H1 (cell line): ENCODE results near the gene MYPN. TPM values are rescaled to one million over a fixed set of nuclear protein-coding genes. Genes with fewer than 3 reads are reported as not detected.

Experiments
- CTCF ChIA-PET: fragments of 300-600 bp; sonication (Branson Sonifier 250); formaldehyde crosslinking; loops from one replicate; lab custom pipeline; 2021; ENCODE audit not compliant: partially characterized antibody; lab: Charles Lee
- POLR2A ChIA-PET: fragments of 300-600 bp; sonication (Branson Sonifier 250); formaldehyde crosslinking; loops from one replicate; lab custom pipeline; 2021; ENCODE audit warnings: inconsistent platforms; ENCODE audit not compliant: partially characterized antibody; lab: Charles Lee
- DNase-seq, 2 experiments: peaks; one replicate each; pipeline versions ENCODE4 v3.0.0 to v3.0.0-alpha.2; 2010 to 2022; ENCODE audit warnings: low spot score in 2 of 2, low read depth in 1 of 2, mixed read lengths in 1 of 2
- FAIRE-seq: peaks from 2 replicates; lab custom pipeline; 2011; peaks lifted over from hg19 to GRCh38; lab: Jason Lieb, UNC
- H2AFZ ChIP-seq: 2 replicates; pipeline ENCODE4 v1.8.1; 2012; ENCODE audit warnings: low read length, inconsistent platforms
- H2AK5ac ChIP-seq: 2 replicates; pipeline ENCODE4 v1.6.1; 2013; ENCODE audit warnings: low read depth, low read length
- H2BK120ac ChIP-seq: replicated peaks from 2 replicates; pipeline ENCODE3; 2013; ENCODE audit warnings: low read depth, low read length, inconsistent platforms
- H2BK12ac ChIP-seq: 2 replicates; pipeline ENCODE4 v1.6.1; 2013; ENCODE audit warnings: low read depth, low read length
- H2BK15ac ChIP-seq: 2 replicates; pipeline ENCODE4 v1.6.1; 2013; ENCODE audit warnings: low read length
- H2BK20ac ChIP-seq: 2 replicates; pipeline ENCODE4 v1.6.1; 2013; ENCODE audit warnings: low read length
- H2BK5ac ChIP-seq: 2 replicates; pipeline ENCODE4 v1.6.1; 2013; ENCODE audit warnings: low read depth, low read length
- H3K14ac ChIP-seq: 2 replicates; pipeline ENCODE4 v1.6.1; 2013; ENCODE audit warnings: inconsistent platforms; ENCODE audit not compliant: insufficient read length
- H3K18ac ChIP-seq: 2 replicates; pipeline ENCODE4 v1.6.1; 2013; ENCODE audit warnings: low read length; ENCODE audit errors: extremely low read depth
- H3K23ac ChIP-seq: 2 replicates; pipeline ENCODE4 v1.6.1; 2013; ENCODE audit warnings: inconsistent platforms; ENCODE audit not compliant: insufficient read length
- H3K23me2 ChIP-seq: 2 replicates; pipeline ENCODE4 v1.6.1; 2013; ENCODE audit warnings: low read depth, low read length
- H3K27ac ChIP-seq: 2 replicates; pipeline ENCODE4 v1.6.1; 2011; ENCODE audit warnings: low read depth, low read length, inconsistent platforms
- H3K27me3 ChIP-seq, 4 experiments: replicated peaks in 1 of 4; 1 replicate in 1 of 4; 2 replicates in 3 of 4; pipeline versions ENCODE4 v1.6.1 to v1.8.1; 2011 to 2013; ENCODE audit warnings: low read length in 3 of 4, mild to moderate bottlenecking in 3 of 4, inconsistent platforms in 2 of 4, mixed read lengths in 2 of 4, moderate library complexity in 1 of 4; ENCODE audit not compliant: control insufficient read depth in 3 of 4, insufficient read depth in 3 of 4; ENCODE audit errors: extremely low read depth in 1 of 4
- H3K36me3 ChIP-seq, 4 experiments: 2 replicates each; pipeline versions ENCODE4 v1.6.1 to v1.8.1; 2011 to 2013; ENCODE audit warnings: mild to moderate bottlenecking in 4 of 4, low read length in 3 of 4, moderate library complexity in 2 of 4, control low read depth in 1 of 4, inconsistent platforms in 1 of 4; ENCODE audit not compliant: insufficient read depth in 4 of 4, control insufficient read depth in 2 of 4
- H3K4ac ChIP-seq: replicated peaks from 2 replicates; pipeline ENCODE3; 2013; ENCODE audit warnings: low read length, low read depth, mixed read lengths, inconsistent platforms; ENCODE audit not compliant: insufficient read length
- H3K4me1 ChIP-seq, 4 experiments: replicated peaks in 1 of 4; 1 replicate in 1 of 4; 2 replicates in 3 of 4; pipeline versions ENCODE4 v1.6.1 to v1.8.1; 2011 to 2013; ENCODE audit warnings: low read length in 3 of 4, inconsistent platforms in 2 of 4, mixed read lengths in 1 of 4; ENCODE audit not compliant: insufficient read depth in 4 of 4, control insufficient read depth in 3 of 4
- H3K4me2 ChIP-seq, 2 experiments: 2 replicates each; pipeline versions ENCODE4 v1.6.1 to v1.8.1; 2011 to 2013; ENCODE audit warnings: low read depth in 2 of 2, low read length in 2 of 2, control low read depth in 1 of 2, inconsistent platforms in 1 of 2, mild to moderate bottlenecking in 1 of 2; ENCODE audit not compliant: insufficient read depth in 1 of 2
- H3K4me3 ChIP-seq, 4 experiments: fragments of 200-600, 300-600 bp in 1 of 4; sonication (generic), shearing (Covaris generic), sonication (Bioruptor Twin) in 1 of 4; 2 replicates each; pipeline versions ENCODE4 v1.5.1 to v1.8.1; 2011 to 2016; ENCODE audit warnings: low read length in 4 of 4, low read depth in 3 of 4, control low read depth in 2 of 4, inconsistent platforms in 2 of 4, mild to moderate bottlenecking in 2 of 4, mixed read lengths in 1 of 4, moderate library complexity in 1 of 4; ENCODE audit not compliant: insufficient read depth in 2 of 4; ENCODE audit errors: extremely low read depth in 1 of 4
- H3K56ac ChIP-seq: replicated peaks from 2 replicates; pipeline ENCODE3; 2013; ENCODE audit warnings: low read depth, mild to moderate bottlenecking, mixed read lengths, low read length, inconsistent platforms; ENCODE audit not compliant: insufficient read length
- H3K79me1 ChIP-seq: 2 replicates; pipeline ENCODE4 v1.6.1; 2013; ENCODE audit warnings: low read depth, low read length, control low read depth
- H3K79me2 ChIP-seq, 2 experiments: 2 replicates each; pipeline versions ENCODE4 v1.6.1 to v1.8.1; 2012 to 2013; ENCODE audit warnings: low read length in 2 of 2, mild to moderate bottlenecking in 2 of 2, inconsistent platforms in 1 of 2; ENCODE audit not compliant: insufficient read depth in 2 of 2, control insufficient read depth in 1 of 2
- H3K9ac ChIP-seq, 4 experiments: replicated peaks in 1 of 4; 1 replicate in 1 of 4; 2 replicates in 3 of 4; pipeline versions ENCODE4 v1.6.1 to v1.8.1; 2011 to 2013; ENCODE audit warnings: low read depth in 3 of 4, low read length in 3 of 4, control low read depth in 2 of 4, mild to moderate bottlenecking in 2 of 4, moderate library complexity in 2 of 4, inconsistent platforms in 1 of 4; ENCODE audit errors: extremely low read depth in 1 of 4
- H3K9me3 ChIP-seq, 2 experiments: 2 replicates each; pipeline versions ENCODE4 v1.6.1 to v1.8.1; 2012 to 2013; ENCODE audit warnings: mild to moderate bottlenecking in 2 of 2, moderate library complexity in 2 of 2, control low read depth in 1 of 2, inconsistent platforms in 1 of 2, low read depth in 1 of 2, low read length in 1 of 2, mixed read lengths in 1 of 2; ENCODE audit not compliant: insufficient read depth in 2 of 2
- H4K20me1 ChIP-seq, 2 experiments: replicated peaks in 1 of 2; 2 replicates each; pipeline versions ENCODE3 to v1.8.1; 2011 to 2013; ENCODE audit warnings: inconsistent platforms in 2 of 2, low read length in 2 of 2, mild to moderate bottlenecking in 1 of 2; ENCODE audit not compliant: insufficient read depth in 2 of 2, control insufficient read depth in 1 of 2
- H4K5ac ChIP-seq: 2 replicates; pipeline ENCODE4 v1.6.1; 2013; ENCODE audit warnings: low read length, low read depth, mixed read lengths, inconsistent platforms; ENCODE audit not compliant: insufficient read length
- H4K8ac ChIP-seq: 2 replicates; pipeline ENCODE4 v1.8.0; 2013; ENCODE audit warnings: mild to moderate bottlenecking, moderate library complexity, low read length, inconsistent platforms; ENCODE audit not compliant: insufficient read depth; ENCODE audit errors: extremely low read depth
- H4K91ac ChIP-seq: replicated peaks from 2 replicates; pipeline ENCODE3; 2013; ENCODE audit warnings: low read length, mixed read lengths, inconsistent platforms; ENCODE audit not compliant: insufficient read length
- BCL11A ChIP-seq, 2 experiments: IDR thresholded peaks; one replicate each; pipeline ENCODE4 v1.6.1; 2011; ENCODE audit warnings: low read depth in 2 of 2, low read length in 2 of 2, mild to moderate bottlenecking in 2 of 2
- CEBPB ChIP-seq: IDR thresholded peaks from 2 replicates; pipeline ENCODE4 v1.6.1; 2012; ENCODE audit warnings: low read depth, low read length
- CTBP2 ChIP-seq: IDR thresholded peaks from 2 replicates; pipeline ENCODE4 v1.7.0; 2011; ENCODE audit warnings: borderline replicate concordance, mild to moderate bottlenecking, moderate library complexity, mixed read lengths, low read length; ENCODE audit not compliant: insufficient read depth, insufficient read length
- GTF2F1 ChIP-seq: IDR thresholded peaks from 2 replicates; pipeline ENCODE4 v1.6.1; 2012; ENCODE audit warnings: low read depth, low read length, improper control_type of control experiment, borderline replicate concordance
- MAFK ChIP-seq: IDR thresholded peaks from 2 replicates; pipeline ENCODE4 v1.6.1; 2012; ENCODE audit warnings: low read depth, mild to moderate bottlenecking, improper control_type of control experiment, low read length
- NANOG ChIP-seq: IDR thresholded peaks from 2 replicates; pipeline ENCODE4 v1.6.1; 2011; ENCODE audit warnings: low read length, low read depth, mild to moderate bottlenecking, inconsistent platforms; ENCODE audit not compliant: insufficient read depth, poor library complexity, severe bottlenecking
- RAD21 ChIP-seq, 2 experiments: IDR thresholded peaks in 1 of 2; conservative IDR thresholded peaks in 1 of 2; 2 replicates each; pipeline ENCODE4 v1.6.1; 2011; ENCODE audit warnings: low read depth in 2 of 2, low read length in 2 of 2, improper control_type of control experiment in 1 of 2, inconsistent platforms in 1 of 2, mild to moderate bottlenecking in 1 of 2, moderate library complexity in 1 of 2
- TEAD4 ChIP-seq: IDR thresholded peaks from 2 replicates; pipeline ENCODE4 v1.6.1; 2012; ENCODE audit warnings: low read depth, low read length, inconsistent platforms, mixed read lengths
- ZNF274 ChIP-seq: IDR thresholded peaks from 2 replicates; pipeline ENCODE4 v1.7.0; 2012; ENCODE audit warnings: low read length, borderline replicate concordance; ENCODE audit errors: extremely low read depth
- WGBS, 2 experiments: shearing (Covaris generic) in 1 of 2; methylation state at CpG; one replicate each; pipeline versions ENCODE4 v1.1.6 to v1.1.7; 2013 to 2015; ENCODE audit warnings: low lambda C conversion rate in 2 of 2, mixed read lengths in 2 of 2, inconsistent platforms in 1 of 2, low coverage in 1 of 2, missing lambda C conversion rate in 1 of 2; ENCODE audit not compliant: insufficient replicate concordance in 2 of 2, insufficient coverage in 1 of 2, insufficient read length in 1 of 2; ENCODE audit errors: extremely low coverage in 1 of 2, missing lambda C conversion rate in 1 of 2; 5-methylcytosine and 5-hydroxymethylcytosine counted together
- polyA plus RNA-seq, 7 experiments: library from polyadenylated mRNA; depleted of rRNA in 3 of 7; stranded (reverse) in 5 of 7; unstranded in 2 of 7; fragments of >200 nt in 5 of 7; fragments of 200-250 nt in 2 of 7; gene quantifications; 1 replicate in 5 of 7; 2 replicates in 1 of 7; 4 replicates in 1 of 7; pipeline versions ENCODE4 v1.2.1 to v1.2.3, GENCODE V29; 2011 to 2013; ENCODE audit warnings: missing spikeins in 2 of 7, mixed read lengths in 2 of 7
- total RNA-seq: library from RNA; stranded (reverse); fragmentation: NEBNext Ultra II Directional; extraction: Animal tissue kit (Norgen Biotek cat#: 25700); gene quantifications from 2 replicates; pipeline ENCODE4 v1.2.1, GENCODE V29; 2021
- TF ChIP-seq, protein P1 (sequence below), 3 experiments: IDR thresholded peaks; 1 replicate in 2 of 3; 2 replicates in 1 of 3; pipeline versions ENCODE4 v1.5.1 to v1.6.1; 2011; ENCODE audit warnings: low read length in 3 of 3, mild to moderate bottlenecking in 3 of 3, inconsistent platforms in 2 of 3, low read depth in 1 of 3, moderate library complexity in 1 of 3; ENCODE audit not compliant: insufficient read depth in 1 of 3; ENCODE audit errors: control extremely low read depth in 1 of 3

MYPN gene
- total and polyA plus RNA-seq, 2 of the 8 experiments (the other 6 are each of a cell fraction or from before 2014, with no cell fraction given), result not detected

DNA sequence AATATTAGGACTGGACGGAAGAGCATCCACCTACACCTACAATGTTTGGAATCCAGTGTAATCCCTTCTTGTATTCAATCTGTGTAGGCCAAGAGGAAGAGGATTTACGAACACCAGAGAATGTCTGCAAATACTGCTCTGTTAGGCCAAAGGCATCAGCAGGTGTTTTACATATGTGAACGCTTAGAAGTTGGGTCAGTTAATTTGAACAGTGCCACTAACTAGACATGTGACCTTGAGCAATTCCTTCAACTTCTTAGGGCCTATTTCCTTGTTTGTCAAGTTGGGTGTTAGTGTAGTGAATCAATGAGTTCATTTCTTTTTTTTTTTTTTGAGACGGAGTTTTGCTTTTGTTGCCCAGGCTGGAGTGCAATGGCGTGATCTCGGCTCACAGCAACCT is 35.4 kb downstream of the MYPN start:
- H3K36me3 ChIP-seq, result no peaks in the 10 kb centered on the region
- H2BK5ac ChIP-seq, result no peak overlapping the region
- 88% methylated on average over 4 of the region's 6 CpGs; no CpG with 5 or more reads in 1 of the 2 experiments for WGBS, 2 experiments
- FAIRE-seq (no peak), DNase-seq (no peak)
- no peak overlapping the region for H3K27ac ChIP-seq
- no peak overlapping the region for H2BK15ac ChIP-seq
- no peak overlapping the region for H4K5ac ChIP-seq
- CTCF ChIA-PET, result no interaction called here
- H2BK12ac ChIP-seq, result no peak overlapping the region
- H3K23ac ChIP-seq, result no peak overlapping the region
- no peaks in the 10 kb centered on the region for H3K79me2 ChIP-seq
- no peak overlapping the region for H3K18ac ChIP-seq
- no peak overlapping the region for H3K14ac ChIP-seq
- H3K4me3 ChIP-seq, result no peak overlapping the region
- H2BK20ac ChIP-seq, result no peak overlapping the region
- no peak overlapping the region for H3K9ac ChIP-seq
- no peak overlapping the region for H2BK120ac ChIP-seq
- H3K9me3 ChIP-seq, result no peaks in the 10 kb centered on the region
- no peaks in the 10 kb centered on the region for H3K4me1 ChIP-seq
- no peaks in the 10 kb centered on the region for H4K20me1 ChIP-seq
- no peak overlapping the region for H2AFZ ChIP-seq
- H4K91ac ChIP-seq, result no peak overlapping the region
- no peak overlapping the region for H3K56ac ChIP-seq
- H4K8ac ChIP-seq, result no peak overlapping the region
- no peak overlapping the region for H3K4ac ChIP-seq
- H2AK5ac ChIP-seq, result no peak overlapping the region
- H3K4me2 ChIP-seq, result no peak overlapping the region
- no peaks in the 10 kb centered on the region for H3K23me2 ChIP-seq
- no peaks in the 10 kb centered on the region for H3K79me1 ChIP-seq
- no peaks in the 10 kb centered on the region for H3K27me3 ChIP-seq
- POLR2A ChIA-PET, result no interaction called here
- TF ChIP-seq CTBP2, result no peak
- TF ChIP-seq GTF2F1, result no peak
- no peak for TF ChIP-seq RAD21 (IDR thresholded peaks at IDR 0.05 in 1 of 2, conservative IDR thresholded peaks at IDR 0.05 in 1 of 2; ENCODE audit: low read depth in 2 of 2, low read length in 2 of 2)
- TF ChIP-seq NANOG, result no peak
- no peak for TF ChIP-seq BCL11A (IDR thresholded peaks at IDR 0.05; ENCODE audit: low read depth in 2 of 2, low read length in 2 of 2)
- TF ChIP-seq TEAD4, result no peak
- no peak for TF ChIP-seq ZNF274
- no peak for TF ChIP-seq MAFK
- TF ChIP-seq, protein P1, sequence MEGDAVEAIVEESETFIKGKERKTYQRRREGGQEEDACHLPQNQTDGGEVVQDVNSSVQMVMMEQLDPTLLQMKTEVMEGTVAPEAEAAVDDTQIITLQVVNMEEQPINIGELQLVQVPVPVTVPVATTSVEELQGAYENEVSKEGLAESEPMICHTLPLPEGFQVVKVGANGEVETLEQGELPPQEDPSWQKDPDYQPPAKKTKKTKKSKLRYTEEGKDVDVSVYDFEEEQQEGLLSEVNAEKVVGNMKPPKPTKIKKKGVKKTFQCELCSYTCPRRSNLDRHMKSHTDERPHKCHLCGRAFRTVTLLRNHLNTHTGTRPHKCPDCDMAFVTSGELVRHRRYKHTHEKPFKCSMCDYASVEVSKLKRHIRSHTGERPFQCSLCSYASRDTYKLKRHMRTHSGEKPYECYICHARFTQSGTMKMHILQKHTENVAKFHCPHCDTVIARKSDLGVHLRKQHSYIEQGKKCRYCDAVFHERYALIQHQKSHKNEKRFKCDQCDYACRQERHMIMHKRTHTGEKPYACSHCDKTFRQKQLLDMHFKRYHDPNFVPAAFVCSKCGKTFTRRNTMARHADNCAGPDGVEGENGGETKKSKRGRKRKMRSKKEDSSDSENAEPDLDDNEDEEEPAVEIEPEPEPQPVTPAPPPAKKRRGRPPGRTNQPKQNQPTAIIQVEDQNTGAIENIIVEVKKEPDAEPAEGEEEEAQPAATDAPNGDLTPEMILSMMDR (IDR thresholded peaks at IDR 0.05; ENCODE audit: control extremely low read depth in 1 of 3, insufficient read depth in 1 of 3, low read depth in 1 of 3, low read length in 3 of 3), result no peak
- TF ChIP-seq CEBPB, result no peak
